Measurements from ENCODE around the gene ANKIB1. TPM values are rescaled to one million over a fixed set of nuclear protein-coding genes. Genes with fewer than 3 reads are reported as not detected.

Gene ANKIB1
- 17.5 and 26.4 TPM in 2 replicates for total RNA-seq (2014; rRNA removed; shearing (Covaris generic))

GRCh38 chr7:92245487-92246359 is at the start of gene ANKIB1, which contains the start of gene KRIT1:
Gene ANKIB1 (plus strand): TSS chr7:92245974. CDS start chr7:92294979, 49,005 bp downstream.
Gene KRIT1 (minus strand): TSS chr7:92245914. CDS start chr7:92242135, 3,779 bp downstream.
- DNase-seq = peak; percentile 90
- Histone ChIP-seq H3K4me3 (ENCODE audit: insufficient read depth, low read depth, low read length) (peak within 1 kb of the TSS; percentile 85), H3K36me3 (replicated peaks; ENCODE audit: control insufficient read depth, insufficient read depth, low read length) (no peaks in the 10 kb centered on the region; the same call in 1 of the 2 replicates), H3K27me3 (ENCODE audit: control insufficient read depth, insufficient read depth, low read length) (no peaks in the 10 kb centered on the region)

- DNase-seq = peak; percentile 8
- no peak overlapping the region for H3K4me3 ChIP-seq (ENCODE audit: insufficient read depth, low read depth, low read length)
- no peaks in the 10 kb centered on the region for H3K27me3 ChIP-seq (ENCODE audit: control insufficient read depth, insufficient read depth, low read length)
- no peaks in the 10 kb centered on the region; the same call in none of the 2 replicates for H3K36me3 ChIP-seq (replicated peaks; ENCODE audit: control insufficient read depth, insufficient read depth, low read length)
Measured at GRCh38 chr7:92200791-92201190, 45.0 kb upstream of the ANKIB1 start.

GRCh38 chr7:92205987-92206386 is 39.8 kb upstream of the ANKIB1 start:
- Histone ChIP-seq H3K27me3 (ENCODE audit: control insufficient read depth, insufficient read depth, low read length) (no peaks in the 10 kb centered on the region), H3K4me3 (ENCODE audit: insufficient read depth, low read depth, low read length) (no peak overlapping the region), H3K36me3 (replicated peaks; ENCODE audit: control insufficient read depth, insufficient read depth, low read length) (no peaks in the 10 kb centered on the region; the same call in none of the 2 replicates)
- DNase-seq = peak; percentile 8

GRCh38 chr7:92206672-92207071 is 39.1 kb upstream of the ANKIB1 start:
- no peak for DNase-seq
- Histone ChIP-seq H3K36me3 (replicated peaks; ENCODE audit: control insufficient read depth, insufficient read depth, low read length) (no peaks in the 10 kb centered on the region; the same call in none of the 2 replicates), H3K4me3 (ENCODE audit: insufficient read depth, low read depth, low read length) (no peak overlapping the region), H3K27me3 (ENCODE audit: control insufficient read depth, insufficient read depth, low read length) (no peaks in the 10 kb centered on the region)

GRCh38 chr7:92221766-92222165 is 24.0 kb upstream of the ANKIB1 start:
- Histone ChIP-seq H3K27me3 (ENCODE audit: control insufficient read depth, insufficient read depth, low read length) (no peaks in the 10 kb centered on the region), H3K4me3 (ENCODE audit: insufficient read depth, low read depth, low read length) (no peak overlapping the region), H3K36me3 (replicated peaks; ENCODE audit: control insufficient read depth, insufficient read depth, low read length) (peaks cover 7% of the 10 kb centered on the region)
- no peak for DNase-seq

- Histone ChIP-seq H3K36me3 (replicated peaks; ENCODE audit: control insufficient read depth, insufficient read depth, low read length) (peaks cover 2% of the 10 kb centered on the region), H3K4me3 (ENCODE audit: insufficient read depth, low read depth, low read length) (no peak overlapping the region), H3K27me3 (ENCODE audit: control insufficient read depth, insufficient read depth, low read length) (no peaks in the 10 kb centered on the region)
- no peak for DNase-seq
Measured at GRCh38 chr7:92226981-92227380, 18.8 kb upstream of the ANKIB1 start.

GRCh38 chr7:92228100-92228499 is 17.7 kb upstream of the ANKIB1 start:
- Histone ChIP-seq H3K36me3 (replicated peaks; ENCODE audit: control insufficient read depth, insufficient read depth, low read length) (peaks cover 2% of the 10 kb centered on the region), H3K27me3 (ENCODE audit: control insufficient read depth, insufficient read depth, low read length) (no peaks in the 10 kb centered on the region), H3K4me3 (ENCODE audit: insufficient read depth, low read depth, low read length) (no peak overlapping the region)
- no peak for DNase-seq

- Histone ChIP-seq H3K36me3 (replicated peaks; ENCODE audit: control insufficient read depth, insufficient read depth, low read length) (peaks cover 2% of the 10 kb centered on the region), H3K4me3 (ENCODE audit: insufficient read depth, low read depth, low read length) (no peak overlapping the region), H3K27me3 (ENCODE audit: control insufficient read depth, insufficient read depth, low read length) (no peaks in the 10 kb centered on the region)
- DNase-seq = no peak
Measured at GRCh38 chr7:92228742-92229141, 17.0 kb upstream of the ANKIB1 start.

- H3K4me3 ChIP-seq (ENCODE audit: insufficient read depth, low read depth, low read length) = no peak overlapping the region
- H3K36me3 ChIP-seq (replicated peaks; ENCODE audit: control insufficient read depth, insufficient read depth, low read length) = peaks cover 4% of the 10 kb centered on the region
- H3K27me3 ChIP-seq (ENCODE audit: control insufficient read depth, insufficient read depth, low read length) = no peaks in the 10 kb centered on the region
- no peak for DNase-seq
Measured at GRCh38 chr7:92230547-92230946, 15.2 kb upstream of the ANKIB1 start.

GRCh38 chr7:92242972-92243371 is 2.8 kb upstream of the ANKIB1 start:
- Histone ChIP-seq H3K4me3 (ENCODE audit: insufficient read depth, low read depth, low read length) (no peak overlapping the region), H3K36me3 (replicated peaks; ENCODE audit: control insufficient read depth, insufficient read depth, low read length) (peaks cover 2% of the 10 kb centered on the region; the same call in 1 of the 2 replicates), H3K27me3 (ENCODE audit: control insufficient read depth, insufficient read depth, low read length) (no peaks in the 10 kb centered on the region)
- no peak for DNase-seq

- no peak for DNase-seq
- Histone ChIP-seq H3K4me3 (ENCODE audit: insufficient read depth, low read depth, low read length) (peak overlapping the region; percentile 85), H3K36me3 (replicated peaks; ENCODE audit: control insufficient read depth, insufficient read depth, low read length) (no peaks in the 10 kb centered on the region; the same call in 1 of the 2 replicates), H3K27me3 (ENCODE audit: control insufficient read depth, insufficient read depth, low read length) (no peaks in the 10 kb centered on the region)
Measured at GRCh38 chr7:92244808-92245486, 827 bp upstream of the ANKIB1 start.

GRCh38 chr7:92246360-92247101 is 757 bp downstream of the ANKIB1 start:
- Histone ChIP-seq H3K4me3 (ENCODE audit: insufficient read depth, low read depth, low read length) (peak overlapping the region; percentile 85), H3K36me3 (replicated peaks; ENCODE audit: control insufficient read depth, insufficient read depth, low read length) (no peaks in the 10 kb centered on the region), H3K27me3 (ENCODE audit: control insufficient read depth, insufficient read depth, low read length) (no peaks in the 10 kb centered on the region)
- peak; percentile 31 for DNase-seq

- Histone ChIP-seq H3K4me3 (ENCODE audit: insufficient read depth, low read depth, low read length) (no peak overlapping the region), H3K36me3 (replicated peaks; ENCODE audit: control insufficient read depth, insufficient read depth, low read length) (no peaks in the 10 kb centered on the region), H3K27me3 (ENCODE audit: control insufficient read depth, insufficient read depth, low read length) (no peaks in the 10 kb centered on the region)
- no peak for DNase-seq
Measured at GRCh38 chr7:92250603-92251002, 4.8 kb downstream of the ANKIB1 start.

- DNase-seq = no peak
- Histone ChIP-seq H3K4me3 (ENCODE audit: insufficient read depth, low read depth, low read length) (no peak overlapping the region), H3K27me3 (ENCODE audit: control insufficient read depth, insufficient read depth, low read length) (no peaks in the 10 kb centered on the region), H3K36me3 (replicated peaks; ENCODE audit: control insufficient read depth, insufficient read depth, low read length) (no peaks in the 10 kb centered on the region)
Measured at GRCh38 chr7:92251181-92251580, 5.4 kb downstream of the ANKIB1 start.
